Measurements from ENCODE around the gene CTSL. TPM values are rescaled to one million over a fixed set of nuclear protein-coding genes. Genes with fewer than 3 reads are reported as not detected.

The CTSL gene
- polyA plus RNA-seq, 1 donor (not counting 4 experiments of a cell fraction or from before 2014, with no cell fraction given), result 121 TPM

- H3K9me3 ChIP-seq (ENCODE audit: control insufficient read depth, low read depth, low read length), result no peaks in the 10 kb centered on the region
- no peak overlapping the region for H3K27ac ChIP-seq (ENCODE audit: control insufficient read depth, insufficient read depth, low read length)
- TF ChIP-seq CTCF (optimal IDR thresholded peaks at IDR 0.05 in 1 of 3, IDR thresholded peaks at IDR 0.05 in 1 of 3, conservative IDR thresholded peaks at IDR 0.05 in 1 of 3; ENCODE audit: extremely low read depth in 1 of 3, insufficient read depth in 2 of 3, low read length in 3 of 3), result no peak
- TF ChIP-seq EZH2 (IDR thresholded peaks at IDR 0.05; ENCODE audit: low read length), result no peak
- H3K27me3 ChIP-seq (ENCODE audit: control insufficient read depth, extremely low read depth, insufficient read depth, low read length), result no peaks in the 10 kb centered on the region
- H3K9me1 ChIP-seq (ENCODE audit: control insufficient read depth, extremely low read depth, insufficient read depth, low read length), result no peaks in the 10 kb centered on the region
- H3K4me2 ChIP-seq (ENCODE audit: control insufficient read depth, extremely low read depth, insufficient read depth, low read depth, low read length), result no peak overlapping the region
- peaks cover 22% of the 10 kb centered on the region for H3K4me1 ChIP-seq (ENCODE audit: control insufficient read depth, extremely low read depth, insufficient read depth, low read length)
- FAIRE-seq (no peak), DNase-seq (ENCODE audit: low read depth, low spot score) (no peak)
- H3K36me3 ChIP-seq (ENCODE audit: control insufficient read depth in 2 of 2, extremely low read depth in 1 of 2, insufficient read depth in 2 of 2, low read length in 2 of 2), result no peaks in the 10 kb centered on the region
- no peaks in the 10 kb centered on the region for H4K20me1 ChIP-seq (ENCODE audit: control insufficient read depth, extremely low read depth, insufficient read depth, low read length)
- no peak overlapping the region for H3K4me3 ChIP-seq (ENCODE audit: control insufficient read depth in 2 of 3, extremely low read depth in 1 of 3, insufficient read depth in 2 of 3, low read depth in 1 of 3, low read length in 3 of 3)
- H2AFZ ChIP-seq (ENCODE audit: control insufficient read depth, low read length), result no peak overlapping the region
- H3K79me2 ChIP-seq (ENCODE audit: control insufficient read depth, insufficient read depth, low read length), result no peaks in the 10 kb centered on the region
- dilution Hi-C loops (cut with MboI; ENCODE audit: extremely low pct_ligation_motif_present, low sequenced_read_pairs), result loop anchor here (25.0 kb wide), 1 partner anchor 95 kb away; no protein-coding TSS in a partner anchor
- no peak overlapping the region for H3K9ac ChIP-seq (ENCODE audit: control insufficient read depth, extremely low read depth, insufficient read depth, low read length)
These were observed 8.5 kb upstream of the CTSL start for GRCh38 chr9:87717456-87717855.

GRCh38 chr9:87718231-87718630 is 7.7 kb upstream of the CTSL start:
- no peaks in the 10 kb centered on the region for H3K9me3 ChIP-seq (ENCODE audit: control insufficient read depth, low read depth, low read length)
- dilution Hi-C loops (cut with MboI; ENCODE audit: extremely low pct_ligation_motif_present, low sequenced_read_pairs), result loop anchor here (25.0 kb wide), 1 partner anchor 94 kb away; no protein-coding TSS in a partner anchor
- no peak overlapping the region for H3K4me2 ChIP-seq (ENCODE audit: control insufficient read depth, extremely low read depth, insufficient read depth, low read depth, low read length)
- no peak overlapping the region for H2AFZ ChIP-seq (ENCODE audit: control insufficient read depth, low read length)
- no peak for TF ChIP-seq CTCF (optimal IDR thresholded peaks at IDR 0.05 in 1 of 3, IDR thresholded peaks at IDR 0.05 in 1 of 3, conservative IDR thresholded peaks at IDR 0.05 in 1 of 3; ENCODE audit: extremely low read depth in 1 of 3, insufficient read depth in 2 of 3, low read length in 3 of 3)
- TF ChIP-seq EZH2 (IDR thresholded peaks at IDR 0.05; ENCODE audit: low read length), result no peak
- H3K9me1 ChIP-seq (ENCODE audit: control insufficient read depth, extremely low read depth, insufficient read depth, low read length), result no peaks in the 10 kb centered on the region
- peaks cover 14% of the 10 kb centered on the region for H3K4me1 ChIP-seq (ENCODE audit: control insufficient read depth, extremely low read depth, insufficient read depth, low read length)
- no peak overlapping the region for H3K9ac ChIP-seq (ENCODE audit: control insufficient read depth, extremely low read depth, insufficient read depth, low read length)
- no peaks in the 10 kb centered on the region for H4K20me1 ChIP-seq (ENCODE audit: control insufficient read depth, extremely low read depth, insufficient read depth, low read length)
- no peak for DNase-seq (ENCODE audit: low read depth, low spot score)
- no peaks in the 10 kb centered on the region for H3K36me3 ChIP-seq (ENCODE audit: control insufficient read depth in 2 of 2, extremely low read depth in 1 of 2, insufficient read depth in 2 of 2, low read length in 2 of 2)
- no peak for FAIRE-seq
- H3K27ac ChIP-seq (ENCODE audit: control insufficient read depth, insufficient read depth, low read length), result no peak overlapping the region
- no peaks in the 10 kb centered on the region for H3K79me2 ChIP-seq (ENCODE audit: control insufficient read depth, insufficient read depth, low read length)
- H3K4me3 ChIP-seq (ENCODE audit: control insufficient read depth in 2 of 3, extremely low read depth in 1 of 3, insufficient read depth in 2 of 3, low read depth in 1 of 3, low read length in 3 of 3), result no peak overlapping the region
- H3K27me3 ChIP-seq (ENCODE audit: control insufficient read depth, extremely low read depth, insufficient read depth, low read length), result no peaks in the 10 kb centered on the region

Data from keratinocyte (primary cell).